Activated naive CD4-positive, alpha-beta T cell treated with Interleukin-2 at 50 U/mL for 16 hours (primary cell): ENCODE measurements around the gene MDM4.

ENCODE experiments used
- DNase-seq: peaks from one replicate; pipeline ENCODE4 v3.0.0-alpha.2; 2020

The MDM4 gene

DNA sequence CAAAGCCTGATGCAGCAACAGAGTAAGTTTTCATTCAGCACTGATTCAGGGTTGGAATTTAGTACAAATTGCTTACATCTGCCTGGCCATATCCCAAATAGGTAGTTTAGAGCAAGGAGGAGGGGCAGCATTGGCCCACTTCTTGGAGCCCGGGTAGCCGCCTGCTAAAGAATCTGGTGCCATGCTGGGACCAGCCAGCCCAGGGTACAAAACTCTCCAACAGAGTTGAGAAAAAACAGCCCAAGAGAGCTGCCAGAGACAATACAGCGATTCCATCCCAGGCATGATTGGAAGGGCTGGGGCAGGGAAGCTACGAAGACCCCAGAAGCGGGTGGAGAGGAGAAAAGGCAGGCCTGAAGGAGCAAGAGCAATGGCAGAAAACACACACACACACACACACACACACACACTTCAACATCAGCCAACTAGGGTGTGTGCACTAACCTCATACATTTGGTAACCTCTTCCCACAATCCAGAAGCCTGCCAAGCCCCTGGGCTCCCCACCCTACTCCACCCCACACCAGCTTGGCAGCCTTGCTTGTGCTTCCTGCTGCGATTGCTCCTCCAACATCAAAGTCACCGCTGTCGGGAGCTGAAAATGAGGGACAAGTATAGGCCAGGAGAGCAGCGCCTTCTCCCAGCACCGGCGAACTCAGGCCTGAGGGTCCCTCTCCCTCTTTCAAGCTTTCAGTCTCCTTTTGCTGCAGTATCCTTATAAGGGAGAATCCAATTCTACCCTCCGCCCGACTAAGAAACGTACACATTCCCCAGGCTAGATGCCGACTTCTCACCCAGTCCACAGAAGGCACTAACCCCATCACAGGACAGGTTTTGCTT, 22.8 kb upstream of the MDM4 start:
- peak; percentile 25 for DNase-seq

DNA sequence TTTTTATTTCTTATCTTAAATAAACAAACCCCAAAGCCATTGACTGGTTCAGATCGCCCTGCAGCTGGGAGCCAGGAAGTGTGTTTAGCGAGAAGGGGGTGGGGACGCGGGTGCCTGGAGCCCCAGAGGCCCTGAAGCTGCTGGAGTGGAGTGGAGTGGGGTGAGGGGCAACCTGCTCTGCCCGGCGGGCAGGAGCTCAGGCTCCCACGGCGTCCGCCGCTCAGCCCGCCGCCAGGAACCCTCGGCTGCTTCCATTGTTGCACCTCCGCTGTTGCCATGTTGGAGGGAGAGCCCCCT, 22.3 kb upstream of the MDM4 start:
- DNase-seq: peak; percentile 58

- DNase-seq: peak; percentile 76
Observed at GRCh38 chr1:204494281-204495077, 21.7 kb upstream of the MDM4 start, which contains the start of gene PIK3C2B. PIK3C2B (minus strand) TSS chr1:204494805; CDS start chr1:204469802, 25,003 bp downstream.

GRCh38 chr1:204495078-204495753, 21.0 kb upstream of the MDM4 start:
- DNase-seq: no peak

- DNase-seq: no peak
Observed at GRCh38 chr1:204495777-204496176, 20.4 kb upstream of the MDM4 start.

DNA sequence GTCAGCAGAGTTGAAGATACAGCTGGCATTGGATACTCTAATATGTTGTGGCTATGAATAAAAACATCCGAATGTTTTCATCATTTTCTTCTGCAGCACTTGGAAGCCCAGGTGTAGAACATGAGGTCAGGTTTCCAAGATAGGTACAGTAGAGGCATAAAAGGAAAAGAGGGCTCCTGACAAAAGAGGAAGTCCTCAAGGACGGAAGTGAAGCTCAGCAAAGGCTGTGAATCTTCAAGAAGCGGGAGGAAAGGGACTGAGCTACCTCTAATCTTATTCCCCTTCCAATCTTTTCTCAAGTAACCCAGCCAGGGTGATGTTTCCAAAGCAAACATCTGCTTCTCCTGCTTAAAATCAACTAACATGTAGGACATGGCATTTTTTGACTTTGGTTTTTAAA, 17.2 kb upstream of the MDM4 start:
- no peak for DNase-seq

GRCh38 chr1:204499511-204500468, 16.4 kb upstream of the MDM4 start:
- DNase-seq: no peak

DNA sequence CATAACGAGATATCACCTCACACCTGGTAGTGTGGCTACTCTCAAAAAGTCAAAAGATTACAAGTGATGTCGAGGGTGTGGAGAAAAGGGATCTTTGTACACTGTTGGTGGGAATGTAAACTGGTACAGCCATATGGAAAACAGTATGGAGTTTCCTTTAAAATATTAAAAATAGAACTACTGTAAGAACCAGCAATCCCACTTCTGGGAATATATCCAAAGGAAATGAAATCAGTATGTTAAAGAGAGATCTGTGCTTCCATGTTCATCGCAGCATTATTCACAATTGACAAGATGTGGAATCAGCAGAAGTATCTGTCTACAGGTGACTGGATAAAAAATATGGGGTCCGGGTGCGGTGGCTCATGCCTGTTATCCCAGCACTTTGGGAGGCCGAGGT, 14.0 kb upstream of the MDM4 start:
- no peak for DNase-seq

- no peak for DNase-seq
Observed at GRCh38 chr1:204503122-204503912, 12.9 kb upstream of the MDM4 start.

DNA sequence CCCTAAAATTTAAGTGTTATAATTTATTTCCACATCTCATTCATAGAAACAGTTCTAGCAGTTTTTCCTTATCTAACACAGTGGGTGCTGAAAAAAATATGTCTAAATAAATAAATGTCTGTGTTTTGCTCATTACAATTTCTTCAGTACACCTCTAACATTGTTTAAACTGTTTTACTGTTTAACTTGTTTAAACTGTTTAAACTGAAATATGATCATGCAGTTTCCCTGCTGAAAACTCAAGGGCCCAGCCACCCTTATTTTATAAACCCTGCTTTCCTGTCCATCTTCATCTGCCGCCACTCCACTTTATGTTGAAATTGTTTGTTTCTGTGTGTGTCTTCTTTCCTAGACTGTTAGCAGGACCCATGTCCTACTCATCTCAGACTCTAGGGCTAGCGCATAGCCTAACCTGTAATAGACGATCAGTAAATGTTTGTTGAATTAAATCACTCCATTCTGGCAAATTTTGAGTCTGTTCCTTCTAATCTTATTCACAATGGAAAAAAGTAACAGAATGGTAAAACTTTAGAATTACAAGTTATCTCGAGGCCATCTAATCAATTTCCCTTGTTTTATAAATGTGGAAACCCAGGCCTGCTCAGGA, 12.2 kb upstream of the MDM4 start:
- DNase-seq: no peak

DNA sequence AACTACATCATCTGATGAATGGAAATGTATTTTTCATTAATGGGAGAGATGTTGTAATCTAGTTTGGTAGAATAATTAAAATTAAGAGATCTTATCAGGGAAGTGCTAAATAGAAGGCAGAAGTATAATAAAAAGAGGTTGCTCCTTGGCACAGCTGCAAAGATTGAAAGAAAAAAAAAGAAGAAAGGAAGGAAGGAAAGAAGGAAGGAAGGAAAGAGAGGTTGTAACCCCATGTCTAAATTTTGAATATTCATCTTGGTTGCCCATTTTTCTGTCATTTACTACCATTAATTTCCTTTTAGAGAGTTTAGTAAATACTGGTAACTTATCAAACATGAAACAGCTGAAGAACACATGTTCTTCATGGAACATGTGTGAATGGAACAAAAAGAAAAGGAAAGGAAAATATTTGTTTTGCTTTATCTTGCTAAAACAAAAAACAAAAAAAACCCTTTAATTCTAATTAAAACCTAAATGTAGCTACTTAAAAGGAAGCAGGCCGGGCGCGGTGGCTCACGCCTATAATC, 10.5 kb upstream of the MDM4 start:
- no peak for DNase-seq

DNA sequence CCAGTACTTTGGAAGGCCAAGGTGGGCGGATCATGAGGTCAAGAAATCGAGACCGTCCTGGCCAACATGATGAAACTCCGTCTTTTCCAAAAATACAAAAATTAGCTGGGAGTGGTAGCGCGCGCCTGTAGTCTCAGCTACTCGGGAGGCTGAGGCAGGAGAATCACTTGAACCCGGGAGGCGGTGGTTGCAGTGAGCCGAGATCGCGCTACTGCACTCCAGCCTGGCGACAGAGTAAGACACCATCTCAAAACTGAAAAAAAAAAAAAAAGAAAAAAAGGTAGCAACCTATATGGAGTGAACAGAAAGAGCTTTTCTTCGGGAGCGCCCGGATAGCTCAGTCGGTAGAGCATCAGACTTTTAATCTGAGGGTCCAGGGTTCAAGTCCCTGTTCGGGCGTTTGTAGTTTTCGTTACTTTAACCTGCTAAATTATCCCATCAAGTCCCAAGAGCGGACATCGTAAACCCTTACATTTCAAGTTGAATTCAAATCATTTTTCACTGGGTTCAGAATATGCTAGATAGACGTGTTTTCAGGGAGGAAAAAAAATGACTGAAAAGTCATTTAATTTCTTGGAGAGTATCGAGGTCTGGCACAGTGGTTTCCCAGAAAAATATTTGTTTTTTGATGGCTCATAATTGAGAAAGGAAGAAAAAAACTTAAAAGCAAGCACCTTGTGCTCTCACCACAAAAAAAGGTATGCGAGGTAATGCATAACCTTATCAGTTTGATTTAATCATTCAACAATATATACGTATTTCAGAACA, 9.8 kb upstream of the MDM4 start:
- DNase-seq: peak; percentile 74

GRCh38 chr1:204506969-204507316, 9.3 kb upstream of the MDM4 start:
- DNase-seq: peak; percentile 86

DNA sequence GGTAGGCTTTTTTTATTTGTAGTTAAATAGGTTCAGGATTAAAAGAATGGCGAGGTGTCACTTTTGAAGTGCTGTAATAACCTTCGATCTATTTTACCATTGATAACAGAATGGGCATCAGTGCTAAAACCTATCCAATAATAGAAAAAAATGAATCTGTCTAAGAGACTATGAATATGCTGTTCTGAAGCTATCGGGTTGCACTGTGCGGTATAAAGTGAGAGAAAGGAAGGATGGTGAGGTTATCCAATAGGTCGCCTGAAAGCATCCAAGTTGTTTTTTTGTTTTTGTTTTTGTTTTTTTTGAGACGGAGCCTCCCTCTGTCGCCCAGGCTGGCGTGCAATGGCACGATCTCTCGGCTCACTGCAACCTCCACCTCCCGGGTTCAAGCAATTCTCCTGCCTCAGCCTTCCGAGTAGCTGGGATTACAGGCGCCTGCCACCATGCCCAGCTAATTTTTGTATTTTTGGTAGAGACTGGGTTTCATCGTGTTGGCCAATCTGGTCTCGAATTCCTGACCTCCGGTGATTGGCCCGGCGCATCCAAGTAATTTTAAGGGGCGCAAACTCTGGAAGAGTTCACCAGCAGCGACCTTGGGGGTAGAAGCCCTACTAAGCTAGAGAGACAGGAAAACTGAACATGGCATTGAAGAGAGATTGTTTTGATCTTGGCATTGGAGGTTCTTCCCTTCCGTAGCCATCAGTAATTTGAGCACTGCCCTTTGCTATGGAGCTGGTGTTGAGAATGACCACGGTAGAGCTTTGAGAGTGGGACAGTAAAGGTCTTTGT, 8.7 kb upstream of the MDM4 start:
- DNase-seq: no peak

DNA sequence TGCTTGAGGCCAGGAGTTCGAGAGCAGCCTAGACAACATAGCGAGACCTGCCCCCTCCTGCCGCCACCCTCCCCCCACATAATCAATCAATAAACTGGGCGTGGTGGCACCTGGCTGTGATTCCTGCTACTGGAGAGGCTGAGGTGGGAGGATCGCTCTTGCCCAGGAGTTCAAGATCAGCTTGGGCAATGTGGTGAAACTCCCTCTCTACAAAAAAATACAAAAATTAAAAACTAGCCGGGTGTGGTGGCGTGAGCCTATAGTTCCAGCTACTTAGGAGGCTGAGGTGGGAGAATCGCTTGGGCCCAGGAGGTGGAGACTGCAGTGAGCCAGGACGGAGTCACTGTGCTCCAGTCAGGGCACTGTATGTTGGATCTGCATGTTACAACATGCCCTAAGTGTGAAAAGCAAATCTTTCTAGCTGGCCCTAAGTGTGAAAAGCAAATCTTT, 7.0 kb upstream of the MDM4 start:
- no peak for DNase-seq

GRCh38 chr1:204511366-204511765, 4.8 kb upstream of the MDM4 start:
- no peak for DNase-seq

DNA sequence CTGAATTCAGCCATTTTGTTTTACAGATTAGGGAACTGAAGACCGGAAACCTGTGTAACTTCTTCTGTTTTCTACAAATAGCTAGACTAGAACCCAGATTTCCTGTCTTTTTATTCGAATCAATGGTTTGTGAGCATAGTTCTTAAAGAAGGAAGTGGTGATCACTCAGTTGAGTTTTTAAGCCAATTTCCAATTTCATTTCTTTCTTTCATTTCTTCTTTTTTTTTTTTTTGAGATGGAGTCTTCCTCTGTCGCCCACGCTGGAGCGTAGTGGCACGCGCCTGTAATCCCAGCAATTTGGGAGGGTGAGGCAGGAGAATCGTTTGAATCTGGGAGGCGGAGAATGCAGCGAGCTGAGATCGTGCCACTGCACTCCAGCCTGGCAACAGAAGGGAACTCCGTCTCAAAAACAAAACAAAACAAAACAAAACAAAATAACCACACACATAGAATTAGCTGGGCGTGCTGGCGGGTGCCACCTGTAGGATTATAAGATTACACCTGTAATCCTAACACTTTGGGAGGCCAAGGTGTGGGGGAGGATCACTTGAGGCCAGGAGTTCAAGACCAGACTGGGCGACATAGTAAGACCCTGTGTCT, 3.0 kb upstream of the MDM4 start:
- DNase-seq: peak; percentile 52

GRCh38 chr1:204514828-204515227, 1.4 kb upstream of the MDM4 start:
- DNase-seq: no peak

DNA sequence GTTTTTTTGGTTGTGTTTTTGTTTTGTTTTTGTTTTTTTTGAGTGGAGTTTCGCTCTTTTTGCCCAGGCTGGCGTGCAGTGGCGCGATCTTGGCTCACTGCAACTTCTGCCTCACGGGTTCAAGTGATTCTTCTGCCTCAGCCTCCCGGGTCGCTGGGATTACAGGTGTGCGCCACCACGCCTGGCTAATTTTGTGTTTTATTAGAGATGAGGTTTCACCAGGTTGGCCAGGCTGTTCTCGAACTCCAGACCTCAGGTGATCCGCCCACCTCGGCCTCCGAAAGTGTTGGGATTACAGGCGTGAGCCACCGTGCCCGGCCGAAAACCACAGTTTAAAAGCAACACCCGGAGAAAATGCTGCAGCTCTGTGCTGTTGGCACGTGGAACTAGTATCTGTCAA, 1.2 kb downstream of the MDM4 start:
- DNase-seq: peak; percentile 25
